ENCODE data around the gene ADRM1. TPM values are rescaled to one million over a fixed set of nuclear protein-coding genes. Genes with fewer than 3 reads are reported as not detected.

The ADRM1 gene
- total RNA-seq, 1 donor = 81.3 TPM

GRCh38 chr20:62304331-62305148 is 1.7 kb downstream of the ADRM1 start:
- TF ChIP-seq CTCF (IDR thresholded peaks at IDR 0.05; ENCODE audit: insufficient read depth, low read length) = no peak
- no peak for DNase-seq (ENCODE audit: low read depth)

GRCh38 chr20:62305149-62305764 is 2.5 kb downstream of the ADRM1 start:
- DNase-seq (ENCODE audit: low read depth) = peak; percentile 3
- TF ChIP-seq CTCF (IDR thresholded peaks at IDR 0.05; ENCODE audit: insufficient read depth, low read length) = no peak
- H3K4me3 ChIP-seq (ENCODE audit: low read depth, low read length) = peak overlapping the region; percentile 86

More at GRCh38 chr20:62304331-62305148, 1.7 kb downstream of the ADRM1 start:
- peak overlapping the region; percentile 86 for H3K4me3 ChIP-seq (ENCODE audit: low read depth, low read length)

GRCh38 chr20:62305765-62306413 is 3.1 kb downstream of the ADRM1 start:
- TF ChIP-seq CTCF (IDR thresholded peaks at IDR 0.05; ENCODE audit: insufficient read depth, low read length) = no peak
- H3K4me3 ChIP-seq (ENCODE audit: low read depth, low read length) = no peak overlapping the region
- DNase-seq (ENCODE audit: low read depth) = no peak

- no peak overlapping the region for H3K4me3 ChIP-seq (ENCODE audit: low read depth, low read length)
- no peak for DNase-seq (ENCODE audit: low read depth)
- no peak for TF ChIP-seq CTCF (IDR thresholded peaks at IDR 0.05; ENCODE audit: insufficient read depth, low read length)
Observed at GRCh38 chr20:62306414-62307187, 3.8 kb downstream of the ADRM1 start.

GRCh38 chr20:62307226-62308101 is 4.7 kb downstream of the ADRM1 start:
- H3K4me3 ChIP-seq (ENCODE audit: low read depth, low read length) = no peak overlapping the region
- no peak for TF ChIP-seq CTCF (IDR thresholded peaks at IDR 0.05; ENCODE audit: insufficient read depth, low read length)
- DNase-seq (ENCODE audit: low read depth) = no peak

All from fibroblast of the aortic adventitia (primary cell).